Keratinocyte (primary cell): ENCODE results near the gene GOT1. TPM values are rescaled to one million over a fixed set of nuclear protein-coding genes. Genes with fewer than 3 reads are reported as not detected.

ENCODE experiments used
- DNase-seq: peaks from one replicate; pipeline ENCODE4 v3.0.0-alpha.2; 2011; ENCODE audit warnings: low read depth, missing footprints, low spot score
- FAIRE-seq: peaks from 2 replicates; lab custom pipeline; 2011; peaks lifted over from hg19 to GRCh38; lab: Jason Lieb, UNC
- H2AFZ ChIP-seq: 2 replicates; pipeline ENCODE4 v1.6.0; 2012; ENCODE audit warnings: low read length, control low read depth, inconsistent platforms; ENCODE audit not compliant: control insufficient read depth
- H3K27ac ChIP-seq: 2 replicates; pipeline ENCODE4 v1.5.1; 2011; ENCODE audit warnings: low read length; ENCODE audit not compliant: control insufficient read depth, insufficient read depth
- H3K27me3 ChIP-seq: 3 replicates; pipeline ENCODE4 v1.6.0; 2011; ENCODE audit warnings: low read length; ENCODE audit not compliant: control insufficient read depth, insufficient read depth; ENCODE audit errors: extremely low read depth
- H3K36me3 ChIP-seq, 2 experiments: 2 replicates in 1 of 2; 3 replicates in 1 of 2; pipeline ENCODE4 v1.5.1; 2011; ENCODE audit warnings: low read length in 2 of 2, mild to moderate bottlenecking in 1 of 2; ENCODE audit not compliant: control insufficient read depth in 2 of 2, insufficient read depth in 2 of 2; ENCODE audit errors: extremely low read depth in 1 of 2
- H3K4me1 ChIP-seq: 3 replicates; pipeline ENCODE4 v1.5.1; 2011; ENCODE audit warnings: low read length; ENCODE audit not compliant: control insufficient read depth, insufficient read depth; ENCODE audit errors: extremely low read depth
- H3K4me2 ChIP-seq: 3 replicates; pipeline ENCODE4 v1.6.0; 2011; ENCODE audit warnings: low read depth, low read length; ENCODE audit not compliant: control insufficient read depth, insufficient read depth; ENCODE audit errors: extremely low read depth
- H3K4me3 ChIP-seq, 3 experiments: fragments of 200-600 bp in 1 of 3; sonication (generic) in 1 of 3; 2 replicates in 2 of 3; 3 replicates in 1 of 3; pipeline ENCODE4 v1.5.1; 2011 to 2016; ENCODE audit warnings: low read length in 3 of 3, mild to moderate bottlenecking in 3 of 3, control low read depth in 2 of 3, inconsistent platforms in 1 of 3, low read depth in 1 of 3, mixed read lengths in 1 of 3, mixed run types in 1 of 3, moderate library complexity in 1 of 3; ENCODE audit not compliant: control insufficient read depth in 2 of 3, insufficient read depth in 2 of 3; ENCODE audit errors: extremely low read depth in 1 of 3
- H3K79me2 ChIP-seq: 2 replicates; pipeline ENCODE4 v1.6.0; 2012; ENCODE audit warnings: low read length; ENCODE audit not compliant: control insufficient read depth, insufficient read depth
- H3K9ac ChIP-seq: 3 replicates; pipeline ENCODE4 v1.6.0; 2011; ENCODE audit warnings: low read length; ENCODE audit not compliant: control insufficient read depth, insufficient read depth; ENCODE audit errors: extremely low read depth
- H3K9me1 ChIP-seq: 3 replicates; pipeline ENCODE4 v1.6.0; 2011; ENCODE audit warnings: low read length; ENCODE audit not compliant: control insufficient read depth, insufficient read depth; ENCODE audit errors: extremely low read depth
- H3K9me3 ChIP-seq: 2 replicates; pipeline ENCODE4 v1.5.1; 2012; ENCODE audit warnings: low read depth, low read length; ENCODE audit not compliant: control insufficient read depth
- H4K20me1 ChIP-seq: 3 replicates; pipeline ENCODE4 v1.6.0; 2011; ENCODE audit warnings: low read length; ENCODE audit not compliant: control insufficient read depth, insufficient read depth; ENCODE audit errors: extremely low read depth
- CTCF ChIP-seq, 3 experiments: IDR thresholded peaks in 1 of 3; conservative IDR thresholded peaks in 1 of 3; optimal IDR thresholded peaks in 1 of 3; 2 replicates in 2 of 3; 3 replicates in 1 of 3; pipeline versions ENCODE3 to v1.5.1; 2011; ENCODE audit warnings: low read length in 3 of 3, mild to moderate bottlenecking in 3 of 3, moderate library complexity in 2 of 3, control low read depth in 1 of 3, inconsistent platforms in 1 of 3; ENCODE audit not compliant: insufficient read depth in 2 of 3; ENCODE audit errors: extremely low read depth in 1 of 3
- EZH2 ChIP-seq: IDR thresholded peaks from one replicate; pipeline ENCODE4 v1.6.1; 2012; ENCODE audit warnings: inconsistent platforms, mild to moderate bottlenecking, low read length, moderate library complexity
- dilution Hi-C: fragments of 300-500 bp; cut with MboI; formaldehyde crosslinking; loops from one replicate; pipeline ENCODE4 v1.7.0; 2020; ENCODE audit warnings: low sequenced_read_pairs; ENCODE audit not compliant: extremely low pct_ligation_motif_present
- polyA plus RNA-seq, 5 experiments: library from polyadenylated mRNA; depleted of rRNA in 3 of 5; stranded (reverse) in 3 of 5; stranded (forward) in 1 of 5; unstranded in 1 of 5; fragments of >200 nt; gene quantifications; 1 replicate in 1 of 5; 2 replicates in 3 of 5; 3 replicates in 1 of 5; pipeline versions ENCODE4 v1.2.1 to v1.2.3, GENCODE V29; 2011 to 2012; ENCODE audit warnings: missing spikeins in 2 of 5, low read depth in 1 of 5, low replicate concordance in 1 of 5

GOT1 gene
- polyA plus RNA-seq, 1 donor (not counting 4 experiments of a cell fraction or from before 2014, with no cell fraction given) = 33.3 TPM

- Histone ChIP-seq H3K79me2 (no peaks in the 10 kb centered on the region), H3K27me3 (peaks cover 38% of the 10 kb centered on the region)
- dilution Hi-C loops = no loop called here
Observed at GRCh38 chr10:99451981-99452380, 21.6 kb upstream of the GOT1 start.

GRCh38 chr10:99451499-99451788, 21.0 kb upstream of the GOT1 start:
- DNase-seq (no peak), FAIRE-seq (no peak)
- H3K36me3 ChIP-seq = no peaks in the 10 kb centered on the region
- TF ChIP-seq CTCF (optimal IDR thresholded peaks at IDR 0.05 in 1 of 3, IDR thresholded peaks at IDR 0.05 in 1 of 3, conservative IDR thresholded peaks at IDR 0.05 in 1 of 3; ENCODE audit: extremely low read depth in 1 of 3, insufficient read depth in 2 of 3, low read length in 3 of 3) = no peak
- TF ChIP-seq EZH2 = no peak
- no peaks in the 10 kb centered on the region for H4K20me1 ChIP-seq
- H3K4me2 ChIP-seq = no peak overlapping the region
- H3K9ac ChIP-seq = no peak overlapping the region
- peaks cover 8% of the 10 kb centered on the region for H3K4me1 ChIP-seq
- no peak overlapping the region for H3K4me3 ChIP-seq
- H2AFZ ChIP-seq = no peak overlapping the region
- H3K79me2 ChIP-seq = no peaks in the 10 kb centered on the region
- dilution Hi-C loops = no loop called here
- no peaks in the 10 kb centered on the region for H3K9me1 ChIP-seq
- no peak overlapping the region for H3K27ac ChIP-seq
- no peaks in the 10 kb centered on the region for H3K9me3 ChIP-seq
- H3K27me3 ChIP-seq = peaks cover 43% of the 10 kb centered on the region

More at GRCh38 chr10:99451981-99452380, 21.6 kb upstream of the GOT1 start:
- H2AFZ ChIP-seq = no peak overlapping the region
- TF ChIP-seq CTCF (optimal IDR thresholded peaks at IDR 0.05 in 1 of 3, IDR thresholded peaks at IDR 0.05 in 1 of 3, conservative IDR thresholded peaks at IDR 0.05 in 1 of 3; ENCODE audit: extremely low read depth in 1 of 3, insufficient read depth in 2 of 3, low read length in 3 of 3) (no peak), EZH2 (no peak)
- H3K4me1 ChIP-seq = peaks cover 9% of the 10 kb centered on the region
- H3K36me3 ChIP-seq = no peaks in the 10 kb centered on the region
- no peak overlapping the region for H3K27ac ChIP-seq
- no peaks in the 10 kb centered on the region for H3K9me1 ChIP-seq
- H4K20me1 ChIP-seq = no peaks in the 10 kb centered on the region
- no peaks in the 10 kb centered on the region for H3K9me3 ChIP-seq
- H3K4me3 ChIP-seq = no peak overlapping the region
- no peak overlapping the region for H3K4me2 ChIP-seq
- H3K9ac ChIP-seq = no peak overlapping the region
- DNase-seq (no peak), FAIRE-seq (no peak)
